Inflammatory macrophage treated with lipopolysaccharide for 1 hour (primary cell): Measurements from ENCODE around the gene KIF25.

Source experiments
- DNase-seq, 2 donors: peaks; one replicate each; pipeline ENCODE4 v3.0.0-alpha.2; 2020 to 2022

Gene KIF25

DNA sequence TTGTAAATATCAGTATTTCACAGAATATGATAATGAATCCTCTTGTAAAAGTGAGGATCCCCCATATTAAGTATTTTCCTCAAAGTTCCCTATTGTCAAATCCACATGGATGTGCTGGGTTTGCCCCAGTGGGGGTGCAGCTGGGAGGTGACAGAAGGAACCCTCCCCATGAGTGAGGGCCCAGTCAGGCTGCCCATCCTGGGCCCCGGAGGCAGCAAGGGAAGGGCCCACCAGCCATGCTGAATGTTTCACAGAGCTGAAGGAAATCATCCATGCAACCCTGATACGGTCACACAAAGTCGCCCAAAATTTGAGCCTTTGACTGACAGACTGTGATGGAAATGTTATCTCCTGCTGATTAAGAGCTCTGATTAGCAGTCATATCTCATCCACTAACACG lies 41.8 kb downstream of the KIF25 start:
- no peak for DNase-seq

DNA sequence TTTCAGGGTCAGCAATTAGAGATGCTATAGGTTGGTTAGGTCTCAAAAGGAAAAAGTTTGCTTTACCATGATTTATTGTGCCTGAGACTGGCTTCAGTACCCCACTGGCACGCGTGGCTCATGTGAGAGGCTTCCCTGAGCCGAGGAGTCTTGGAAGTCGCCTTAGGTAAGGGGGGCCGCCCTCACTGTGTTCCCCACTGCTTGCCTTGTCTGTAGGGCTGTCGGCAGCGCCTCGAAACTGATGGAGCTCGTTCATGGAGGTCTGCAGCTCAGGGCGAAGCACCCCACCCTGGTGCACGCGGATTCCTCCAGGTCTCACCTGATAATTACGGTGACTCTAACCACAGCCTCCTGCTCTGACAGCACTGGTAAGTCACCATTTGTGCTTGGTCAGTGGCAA lies 42.4 kb downstream of the KIF25 start:
- no peak for DNase-seq

DNA sequence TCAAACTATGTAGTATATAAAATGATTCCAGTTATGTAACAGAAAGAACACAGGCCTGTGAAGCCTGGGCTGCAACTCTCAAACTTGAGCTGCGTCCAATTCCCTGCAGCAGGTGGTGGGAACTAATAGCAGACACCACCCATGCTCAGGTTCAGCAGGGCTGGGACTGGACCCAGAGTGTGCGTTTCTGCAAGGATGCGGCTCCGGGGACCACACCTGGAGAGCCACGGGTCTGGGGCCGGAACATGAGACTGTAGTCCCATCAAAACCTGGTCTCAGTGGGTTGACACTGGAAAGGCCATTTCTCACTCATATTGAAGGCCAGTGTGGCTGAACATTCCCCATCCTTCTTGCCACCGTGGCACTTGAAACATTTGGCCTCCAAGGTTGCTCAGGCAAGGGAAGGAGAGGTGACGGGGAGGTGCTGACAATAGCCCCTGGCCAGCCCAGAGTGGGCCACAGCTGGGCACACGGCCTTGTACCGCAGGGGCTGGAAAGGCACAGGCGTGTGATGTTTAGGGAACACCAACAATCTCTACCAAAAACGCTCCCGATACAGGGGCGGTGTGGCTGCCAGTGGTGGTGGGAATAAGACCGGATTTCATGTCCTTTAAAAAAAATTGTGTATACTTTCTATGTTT lies 43.5 kb downstream of the KIF25 start:
- DNase-seq: no peak

DNA sequence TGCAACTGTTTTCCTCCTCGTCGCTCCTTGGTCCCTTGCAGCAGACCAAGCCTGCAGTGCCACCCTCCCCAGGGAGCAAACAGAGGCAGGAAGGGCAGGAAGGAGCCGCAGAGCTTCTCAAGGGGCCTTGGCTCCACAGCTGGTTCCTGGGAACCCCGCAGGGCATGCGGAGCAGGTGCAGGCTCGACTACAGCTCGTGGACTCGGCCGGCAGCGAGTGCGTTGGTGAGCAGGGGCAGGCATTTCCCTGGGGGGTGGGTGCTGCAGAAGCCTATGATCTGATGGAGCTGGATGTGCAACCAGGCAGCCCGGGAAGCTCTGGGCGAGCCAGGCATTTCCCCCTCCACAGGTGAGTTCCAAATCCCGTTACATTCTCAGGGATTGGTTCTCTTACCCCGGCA lies 44.5 kb downstream of the KIF25 start:
- no peak for DNase-seq

DNA sequence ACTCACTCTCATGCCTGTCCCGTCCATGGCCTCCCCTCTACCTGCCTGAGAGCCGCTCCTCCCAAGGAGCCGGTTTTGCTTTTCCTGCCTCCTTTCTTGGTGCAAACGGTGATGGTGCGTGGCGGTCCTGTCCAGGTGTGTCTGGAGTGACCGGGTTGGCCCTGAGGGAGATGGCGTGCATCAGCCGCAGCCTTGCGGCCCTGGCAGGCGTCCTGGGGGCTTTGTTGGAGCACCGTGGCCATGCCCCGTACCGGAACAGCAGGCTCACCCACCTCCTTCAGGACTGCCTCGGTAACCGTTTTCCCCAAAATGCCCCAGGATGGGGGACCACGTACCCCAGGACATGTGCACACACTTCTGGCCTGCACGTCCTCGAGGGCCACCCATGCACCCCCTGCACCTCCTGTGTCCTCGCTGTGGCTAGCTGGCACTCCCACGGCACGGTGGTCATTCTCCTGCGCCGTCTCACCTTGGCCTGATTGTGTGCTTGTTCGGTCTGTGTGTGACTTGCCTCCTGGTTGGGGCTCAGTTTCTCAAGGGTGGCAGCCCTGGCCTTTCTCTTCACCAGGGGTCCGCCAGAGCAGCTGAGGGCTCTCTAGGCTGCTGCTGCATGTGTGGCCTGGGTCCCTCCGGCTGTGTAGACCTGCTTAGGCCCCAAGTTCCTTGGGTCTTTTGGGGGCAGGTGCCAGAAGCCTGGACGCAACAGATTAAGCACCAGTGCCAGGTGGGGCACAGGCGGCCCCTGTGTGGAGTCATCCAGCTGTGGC lies 45.1 kb downstream of the KIF25 start:
- no peak for DNase-seq

DNA sequence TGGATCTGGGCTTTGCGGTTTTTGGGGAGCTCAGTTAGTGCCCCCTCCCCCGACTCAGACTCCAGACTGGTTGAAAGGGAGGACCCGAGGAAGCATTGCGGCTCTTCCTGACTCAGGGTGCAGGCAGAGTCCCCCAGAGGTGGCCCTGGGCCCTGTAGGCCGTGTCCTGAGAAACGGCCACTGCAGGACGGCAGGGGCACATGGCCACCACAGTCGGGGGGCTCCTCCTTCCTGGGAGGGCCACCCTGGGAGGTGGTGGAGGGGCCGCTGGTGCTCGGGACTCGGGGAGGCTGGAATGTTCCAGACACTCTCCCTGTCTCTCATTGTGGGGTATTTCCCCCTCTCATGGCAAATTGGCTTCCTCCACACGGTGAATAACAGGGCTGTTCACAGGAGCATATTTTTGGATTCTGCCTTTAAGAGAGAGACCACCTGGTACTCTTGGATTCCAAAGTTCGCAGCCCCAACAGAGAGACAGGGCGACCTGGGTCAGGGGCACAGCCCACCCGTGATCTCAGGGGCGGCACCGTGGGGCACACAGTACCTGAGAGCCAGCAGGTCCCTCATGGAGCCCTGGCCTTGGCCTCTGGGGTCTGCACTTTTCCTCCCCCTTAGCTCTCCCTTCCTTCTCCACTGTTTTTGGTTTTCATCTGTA lies 45.8 kb downstream of the KIF25 start:
- DNase-seq: no peak

DNA sequence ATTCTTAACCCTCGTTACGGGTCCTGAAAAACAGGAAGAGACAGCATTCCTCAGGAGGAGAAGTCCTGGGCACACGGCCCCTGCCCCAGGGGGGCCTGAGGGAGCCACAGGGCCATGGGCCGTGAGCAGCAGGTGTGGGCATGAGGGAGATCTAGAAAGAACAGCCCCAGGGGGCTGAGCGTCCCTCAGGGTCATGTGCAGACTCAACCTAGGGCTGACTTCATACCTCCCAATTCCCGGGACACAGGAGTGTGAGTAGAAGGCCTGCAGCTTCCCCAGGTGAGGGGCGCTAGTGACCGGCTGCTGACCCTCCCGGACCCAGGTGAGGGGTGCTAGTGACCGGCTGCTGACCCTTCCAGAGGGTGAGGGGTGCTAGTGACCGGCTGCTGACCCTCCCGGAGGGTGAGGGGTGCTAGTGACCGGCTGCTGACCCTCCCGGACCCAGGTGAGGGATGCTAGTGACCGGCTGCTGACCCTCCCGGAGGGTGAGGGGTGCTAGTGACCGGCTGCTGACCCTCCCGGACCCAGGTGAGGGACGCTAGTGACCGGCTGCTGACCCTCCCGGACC lies 46.5 kb downstream of the KIF25 start:
- no peak for DNase-seq

DNA sequence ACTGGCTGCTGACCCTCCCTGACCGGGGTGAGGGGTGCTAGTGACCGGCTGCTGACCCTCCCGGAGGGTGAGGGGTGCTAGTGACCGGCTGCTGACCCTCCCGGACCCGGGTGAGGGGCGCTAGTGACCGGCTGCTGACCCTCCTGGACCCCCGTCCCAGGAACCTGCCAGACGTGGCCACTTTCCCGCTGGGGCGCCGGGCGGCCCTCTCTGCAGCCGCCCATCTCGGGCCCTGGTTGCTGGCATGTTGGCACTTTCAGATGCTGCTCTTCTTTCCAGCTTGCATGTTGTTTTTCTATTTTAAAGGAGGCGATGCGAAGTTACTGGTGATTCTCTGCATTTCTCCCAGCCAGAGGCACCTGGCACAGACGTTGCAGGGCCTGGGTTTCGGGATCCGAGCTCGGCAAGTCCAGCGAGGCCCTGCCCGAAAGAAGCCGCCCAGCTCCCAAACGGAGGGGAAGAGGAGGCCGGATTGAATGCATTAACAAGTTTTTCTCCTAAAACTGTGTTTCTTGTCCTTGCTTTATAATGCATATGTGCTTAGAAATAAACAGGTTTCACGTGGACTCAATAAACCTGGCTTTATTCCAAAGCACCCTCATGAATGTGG lies 47.2 kb downstream of the KIF25 start:
- DNase-seq: no peak

DNA sequence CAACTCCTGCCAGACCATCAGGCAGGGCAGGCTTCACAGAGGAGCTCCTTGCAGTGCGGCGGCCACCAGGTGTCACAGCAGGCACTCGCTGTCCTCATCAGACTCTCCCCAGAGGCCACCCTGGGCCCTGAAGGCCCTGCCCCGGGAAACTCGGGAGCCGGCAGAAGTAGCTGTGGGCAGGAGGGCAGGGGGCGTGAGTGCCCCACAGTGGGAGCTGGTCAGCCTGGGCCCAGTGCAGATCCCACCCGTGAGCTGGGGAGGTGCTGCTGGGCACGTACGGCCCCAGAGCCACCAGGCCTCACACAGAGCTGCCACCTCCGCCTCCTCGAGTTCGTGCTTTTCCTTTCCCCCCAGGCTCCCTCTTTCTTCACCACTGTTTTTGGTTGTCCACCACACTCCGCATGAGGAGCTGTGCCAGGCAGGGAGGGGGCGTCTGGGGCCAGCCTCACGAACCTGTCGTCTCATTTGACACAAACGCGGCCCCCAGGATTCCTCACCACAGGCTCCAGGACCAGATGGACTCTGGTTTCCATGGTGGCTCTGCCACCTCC lies 47.7 kb downstream of the KIF25 start:
- no peak for DNase-seq

DNA sequence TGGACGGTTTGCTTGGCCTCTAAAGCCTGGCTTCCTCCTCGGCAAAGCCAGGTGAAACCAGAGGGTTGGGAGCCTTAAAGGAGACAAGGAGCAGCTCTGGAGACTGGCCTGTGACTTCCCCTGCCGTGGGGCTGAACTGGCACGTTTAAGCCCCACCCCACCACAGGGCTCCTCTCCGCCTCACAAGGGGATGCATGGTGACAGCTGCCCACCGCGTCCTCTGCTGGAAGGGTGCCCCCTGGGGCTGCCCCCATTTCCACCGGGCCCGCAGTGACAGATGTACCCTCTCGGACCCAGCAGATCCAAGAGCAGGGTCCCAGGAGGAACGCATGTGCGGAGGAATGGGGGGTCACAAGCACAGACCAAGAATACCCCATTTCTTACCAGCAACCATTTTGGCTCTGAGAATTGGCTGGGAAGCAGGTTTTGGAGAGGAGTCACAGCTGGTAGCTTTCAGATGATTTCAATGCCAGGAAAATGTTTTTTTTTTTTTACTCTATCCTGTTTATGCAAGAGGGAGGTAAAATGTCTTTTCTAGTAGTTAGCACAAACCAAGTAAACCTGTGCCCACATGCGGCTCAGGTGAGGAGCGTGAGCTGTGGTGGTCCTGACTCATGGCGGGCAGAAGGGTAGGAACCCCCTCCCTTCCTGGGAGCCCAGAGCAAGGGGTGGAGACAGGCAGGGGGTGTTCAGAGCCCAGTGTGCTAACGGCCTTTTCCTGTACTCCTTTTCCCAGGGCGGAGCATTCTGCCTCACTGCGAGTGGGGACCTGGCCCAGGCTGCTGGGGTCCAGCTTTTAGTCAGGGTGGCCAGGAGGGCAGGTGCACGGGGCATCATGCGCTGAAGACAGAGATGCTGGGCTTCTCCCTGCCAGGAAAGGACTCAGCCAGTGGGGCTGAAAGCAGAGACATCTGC lies 48.5 kb downstream of the KIF25 start:
- no peak for DNase-seq

DNA sequence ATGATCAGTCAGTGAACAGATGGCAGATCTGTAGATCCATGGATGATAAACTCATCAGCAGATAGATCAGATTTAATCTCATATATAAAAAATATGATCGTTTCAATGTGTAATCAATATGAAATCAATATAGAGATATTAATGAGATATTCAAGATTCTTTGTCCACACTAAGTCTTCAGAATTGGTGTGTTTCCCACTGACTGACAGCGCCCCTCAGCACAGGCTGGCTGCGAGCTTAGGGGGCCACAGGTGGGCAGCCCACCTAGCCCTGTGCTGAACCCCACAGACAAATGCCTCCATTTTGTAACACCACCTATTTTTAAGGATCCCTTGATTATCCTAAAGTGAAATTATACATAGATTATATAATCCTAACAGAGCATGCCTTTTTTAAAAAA lies 49.2 kb downstream of the KIF25 start:
- DNase-seq: no peak

DNA sequence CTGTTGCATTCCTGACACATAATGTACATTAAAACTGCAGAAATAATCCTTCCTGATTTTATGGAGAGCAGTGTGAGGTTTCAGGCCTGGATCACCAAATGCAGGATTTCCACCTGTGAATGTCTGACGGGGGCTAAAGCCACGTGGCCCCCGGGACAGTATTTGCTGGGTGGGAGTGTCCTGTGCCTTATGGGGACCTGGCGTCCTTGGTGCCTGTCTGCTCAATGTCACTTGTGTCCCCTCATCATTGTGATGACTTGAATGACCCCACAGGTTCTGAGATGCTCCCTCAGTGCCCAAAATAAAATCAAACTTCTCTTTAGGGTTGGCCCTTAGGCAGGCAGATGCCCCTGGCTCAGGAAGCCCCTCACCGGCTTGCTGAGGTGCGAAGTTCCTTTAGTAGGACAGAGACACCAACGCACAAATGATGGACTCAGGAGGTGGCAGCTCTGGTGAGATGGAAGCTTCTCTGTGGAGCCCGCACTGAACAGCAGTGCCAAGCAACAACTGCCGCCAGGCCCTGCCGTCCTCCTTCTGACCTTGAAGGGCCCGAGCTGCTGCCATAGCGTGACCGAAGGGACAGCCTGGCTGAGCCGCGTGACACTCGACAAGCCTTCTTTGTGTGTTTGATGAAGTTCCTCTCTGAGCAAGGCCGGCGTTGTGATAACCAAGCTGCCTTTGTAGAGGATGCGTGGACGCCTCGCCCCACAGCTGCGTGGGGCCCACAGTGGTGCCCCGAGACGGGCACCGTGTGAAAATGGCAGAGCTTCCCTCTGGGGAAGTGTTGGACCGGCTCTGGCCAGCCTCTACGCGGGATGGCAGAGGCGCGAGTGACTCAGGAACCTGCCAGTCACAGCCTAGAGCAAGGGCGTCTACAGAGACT lies 50.6 kb downstream of the KIF25 start:
- DNase-seq: no peak

DNA sequence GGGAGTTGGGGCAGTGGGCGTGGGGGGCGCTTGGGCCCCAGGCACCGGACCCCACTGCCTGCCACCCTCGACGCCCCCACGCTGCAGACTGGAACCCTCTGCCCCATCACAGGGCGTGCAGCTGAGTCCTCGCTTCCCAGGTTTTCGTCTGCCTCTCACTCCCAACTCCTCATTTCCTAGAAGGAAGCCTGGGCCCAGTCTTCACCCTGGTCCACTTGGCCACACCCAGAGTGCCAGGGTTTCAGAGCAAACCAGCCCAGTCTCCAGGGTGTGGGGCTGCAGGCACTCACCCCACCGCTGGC lies 51.2 kb downstream of the KIF25 start:
- DNase-seq: no peak

DNA sequence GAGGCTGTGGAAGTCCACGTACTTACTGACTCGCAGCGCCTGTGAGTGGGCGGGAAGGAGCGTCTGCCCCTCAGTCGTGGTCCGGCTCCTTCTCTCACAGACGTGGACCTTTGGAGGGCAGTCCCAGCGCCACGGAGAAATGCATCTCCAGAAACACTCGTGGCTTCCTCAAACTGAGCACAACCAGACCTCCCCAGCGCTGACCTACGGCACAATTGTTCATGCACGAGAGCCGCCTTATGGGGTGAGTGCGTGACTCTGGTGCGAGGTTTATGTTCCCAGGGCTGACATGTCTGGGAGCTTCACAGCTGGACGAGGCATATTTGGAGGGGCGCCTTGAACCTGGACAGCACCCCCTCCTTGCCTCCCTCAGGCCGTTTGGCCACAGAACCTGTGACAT lies 51.8 kb downstream of the KIF25 start:
- DNase-seq: no peak

DNA sequence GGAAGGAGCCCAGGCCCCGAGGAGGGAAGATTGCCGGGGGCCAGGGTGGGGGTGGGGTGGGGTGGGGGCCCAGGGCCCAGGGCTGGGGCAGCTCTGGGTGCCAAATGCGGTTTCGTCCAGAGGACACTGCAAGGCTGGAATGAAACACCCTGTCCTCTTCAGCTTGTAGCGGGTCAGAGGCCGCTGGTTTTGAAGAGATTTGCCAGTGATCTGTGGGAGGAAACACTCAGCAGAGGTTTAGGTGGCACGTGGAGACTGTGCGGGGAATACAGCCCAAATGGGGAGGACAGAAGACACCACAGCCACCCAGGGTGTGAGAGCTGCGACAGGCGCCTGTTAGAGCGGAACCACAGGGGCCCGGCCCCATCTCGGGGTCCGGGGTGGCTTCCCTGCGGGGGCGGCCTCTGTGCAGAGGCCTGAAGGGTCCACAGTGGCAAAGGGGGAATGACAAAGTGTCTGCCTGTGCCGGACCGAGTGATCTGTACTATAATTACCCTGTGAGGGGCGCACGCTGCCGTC lies 52.3 kb downstream of the KIF25 start:
- DNase-seq: no peak

DNA sequence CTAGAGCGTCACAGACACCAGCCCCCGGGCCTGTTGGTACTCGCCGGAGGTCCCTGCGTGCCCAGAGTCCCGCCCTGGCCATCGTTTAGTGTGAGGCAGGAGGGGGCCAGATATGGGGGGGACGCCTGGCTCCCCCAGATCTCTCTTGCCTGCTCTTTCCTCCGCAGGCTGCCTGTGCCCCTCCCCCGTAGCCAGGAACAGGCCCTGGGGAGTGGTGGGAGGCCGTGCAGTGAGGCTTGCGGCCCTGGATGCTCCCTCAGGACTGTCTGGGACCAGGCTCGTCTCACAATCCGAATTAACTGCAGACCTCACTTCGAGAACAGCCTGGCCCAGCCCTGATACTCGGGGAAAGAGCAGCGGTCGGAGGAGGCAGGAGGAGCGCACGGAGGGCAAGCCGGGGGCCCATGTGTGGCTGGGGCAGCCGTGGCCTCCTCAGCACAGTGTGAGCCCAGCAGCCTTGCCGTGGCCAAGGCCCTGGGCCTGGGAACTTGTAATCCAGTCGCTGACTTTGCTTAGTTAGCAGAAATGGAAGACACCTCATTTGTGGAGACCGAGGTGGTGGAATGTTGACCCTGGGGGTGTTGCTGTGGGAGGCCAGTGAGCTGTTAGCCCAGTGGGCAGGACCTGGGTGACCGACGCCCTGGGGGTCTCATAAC lies 52.9 kb downstream of the KIF25 start:
- DNase-seq: no peak

DNA sequence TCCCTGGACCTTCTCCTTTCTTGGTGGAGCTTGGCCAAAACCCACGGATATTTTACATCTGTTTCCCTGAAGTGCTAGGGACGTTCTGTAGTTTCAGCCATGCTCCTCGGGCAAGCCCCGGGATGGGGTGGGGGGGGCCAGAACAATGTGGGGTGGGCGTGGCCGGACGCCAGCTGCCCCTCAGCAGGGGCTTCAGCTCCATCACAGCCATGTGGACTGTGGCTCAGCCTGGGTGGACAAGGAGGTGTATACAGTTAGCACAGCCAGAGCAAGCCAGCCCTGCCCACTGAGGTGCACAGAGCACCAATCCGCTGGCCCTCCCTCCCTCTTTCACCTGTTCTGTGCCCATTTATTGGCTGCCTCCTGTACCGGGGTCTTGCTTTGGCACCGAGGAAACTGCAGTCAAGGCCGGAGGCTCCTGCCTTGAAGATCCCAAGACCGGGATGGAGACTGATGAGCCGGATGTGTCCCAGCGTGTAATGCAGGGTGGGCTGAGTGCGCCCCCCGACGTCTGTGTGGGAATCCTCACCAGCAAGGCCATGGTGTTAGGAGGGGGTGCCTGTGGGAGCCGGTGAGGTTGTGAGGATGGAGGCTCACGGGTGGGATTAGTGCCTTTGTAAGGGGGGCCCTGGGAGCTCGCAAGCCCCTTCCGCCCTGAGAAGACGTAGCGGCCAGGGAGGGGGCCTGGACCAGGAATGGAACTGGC lies 53.6 kb downstream of the KIF25 start:
- no peak for DNase-seq

DNA sequence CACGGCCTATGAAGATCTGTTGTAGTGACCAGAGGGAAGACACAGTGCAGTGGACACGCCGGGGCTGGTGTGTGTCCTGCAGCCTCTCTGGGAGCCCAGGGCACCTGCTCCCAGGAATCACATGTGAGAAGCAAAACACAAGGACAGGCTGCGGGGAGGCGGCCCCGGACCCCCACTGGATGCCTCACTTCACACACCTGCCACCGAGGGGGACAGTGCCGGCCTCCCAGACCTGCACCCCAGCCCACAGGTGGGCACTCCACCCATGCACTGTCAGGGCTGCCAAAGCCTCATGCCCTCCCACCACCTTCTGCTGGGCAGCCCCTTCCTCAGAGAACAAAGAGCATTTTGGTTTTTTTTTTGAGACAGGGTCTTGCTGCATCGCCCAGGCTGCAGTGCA lies 54.2 kb downstream of the KIF25 start:
- no peak for DNase-seq

DNA sequence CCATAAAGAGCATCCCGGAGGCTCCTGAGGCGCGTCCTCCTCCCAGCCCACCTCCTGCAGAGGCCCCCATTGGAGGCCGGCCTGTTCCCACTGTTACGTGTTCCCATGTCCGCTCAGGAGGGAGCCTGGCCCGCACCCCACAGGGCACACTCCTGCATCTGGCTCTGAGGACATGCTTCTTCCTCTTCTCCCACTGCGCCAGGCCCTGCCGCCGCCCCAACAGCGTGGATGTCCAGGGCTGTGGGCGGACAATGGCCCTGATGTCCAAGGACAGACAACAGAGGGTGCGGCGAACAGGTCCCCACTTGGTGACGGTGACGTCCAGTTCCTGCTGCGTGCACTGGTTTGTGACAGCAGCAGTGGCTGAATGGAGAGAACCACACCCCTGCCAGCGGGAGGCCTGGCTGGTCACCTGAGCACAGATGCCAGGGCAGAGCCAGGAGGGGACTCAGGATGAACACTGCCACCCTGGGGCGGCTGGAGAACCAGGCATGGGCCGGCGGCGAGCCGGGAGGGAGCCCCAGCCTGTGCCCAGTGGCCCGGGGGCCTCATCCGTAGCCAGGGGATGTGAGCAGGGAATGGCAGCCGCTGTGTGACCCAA lies 54.9 kb downstream of the KIF25 start:
- no peak for DNase-seq
